ENCODE data around the gene CTNNA1.
"Not testable (repeated sequence)": the region's sequence is repeated elsewhere in the genome, so short reads cannot be mapped to it uniquely, and the experiment has no call there.

CTNNA1 gene

GRCh38 chr5:138760448-138761110, 7.4 kb downstream of the CTNNA1 start:
- no peaks in the 10 kb centered on the region for H3K9me3 ChIP-seq
- no peaks in the 10 kb centered on the region for H3K27me3 ChIP-seq

GRCh38 chr5:138761115-138761514, 7.9 kb downstream of the CTNNA1 start:
- not testable (repeated sequence) for DNase-seq

More at GRCh38 chr5:138760448-138761110, 7.4 kb downstream of the CTNNA1 start:
- no peak for TF ChIP-seq CTCF (IDR thresholded peaks at IDR 0.05; ENCODE audit: low read depth, low read length)
- Histone ChIP-seq H3K4me1 (no peaks in the 10 kb centered on the region), H3K36me3 (no peaks in the 10 kb centered on the region), H3K4me3 (ENCODE audit: low read depth, low read length) (no peak overlapping the region)
- no peak for DNase-seq

GRCh38 chr5:138761670-138762069, 8.4 kb downstream of the CTNNA1 start:
- DNase-seq; H3K27me3 ChIP-seq; H3K9me3 ChIP-seq; H3K4me1 ChIP-seq; H3K4me3 ChIP-seq (ENCODE audit: low read depth, low read length); H3K36me3 ChIP-seq: not testable (repeated sequence)

More at GRCh38 chr5:138761115-138761514, 7.9 kb downstream of the CTNNA1 start:
- not testable (repeated sequence) for H3K36me3 ChIP-seq; H3K27me3 ChIP-seq; H3K4me1 ChIP-seq; H3K9me3 ChIP-seq; H3K4me3 ChIP-seq (ENCODE audit: low read depth, low read length)

- Histone ChIP-seq H3K9me3 (no peaks in the 10 kb centered on the region), H3K36me3 (no peaks in the 10 kb centered on the region), H3K4me1 (no peaks in the 10 kb centered on the region), H3K27me3 (no peaks in the 10 kb centered on the region), H3K4me3 (ENCODE audit: low read depth, low read length) (no peak overlapping the region)
- DNase-seq, result no peak
- TF ChIP-seq CTCF (IDR thresholded peaks at IDR 0.05; ENCODE audit: low read depth, low read length), result no peak
These were observed 8.9 kb downstream of the CTNNA1 start for GRCh38 chr5:138762110-138762509.

GRCh38 chr5:138763037-138763778, 10.0 kb downstream of the CTNNA1 start:
- H3K4me3 ChIP-seq (ENCODE audit: low read depth, low read length), result no peak overlapping the region
- DNase-seq, result no peak
- H3K9me3 ChIP-seq, result no peaks in the 10 kb centered on the region
- TF ChIP-seq CTCF (IDR thresholded peaks at IDR 0.05; ENCODE audit: low read depth, low read length), result no peak
- H3K27me3 ChIP-seq, result no peaks in the 10 kb centered on the region
- H3K36me3 ChIP-seq, result no peaks in the 10 kb centered on the region
- H3K4me1 ChIP-seq, result no peaks in the 10 kb centered on the region

GRCh38 chr5:138770291-138770690, 17.1 kb downstream of the CTNNA1 start:
- TF ChIP-seq CTCF (IDR thresholded peaks at IDR 0.05; ENCODE audit: low read depth, low read length), result no peak
- Histone ChIP-seq H3K4me1 (no peaks in the 10 kb centered on the region), H3K9me3 (no peaks in the 10 kb centered on the region), H3K4me3 (ENCODE audit: low read depth, low read length) (no peak overlapping the region), H3K36me3 (no peaks in the 10 kb centered on the region), H3K27me3 (no peaks in the 10 kb centered on the region)
- no peak for DNase-seq

GRCh38 chr5:138770977-138771376, 17.8 kb downstream of the CTNNA1 start:
- Histone ChIP-seq H3K4me1 (no peaks in the 10 kb centered on the region), H3K9me3 (no peaks in the 10 kb centered on the region), H3K4me3 (ENCODE audit: low read depth, low read length) (no peak overlapping the region), H3K27me3 (no peaks in the 10 kb centered on the region), H3K36me3 (no peaks in the 10 kb centered on the region)
- TF ChIP-seq CTCF (IDR thresholded peaks at IDR 0.05; ENCODE audit: low read depth, low read length), result no peak
- no peak for DNase-seq

All from BE2C (cell line).